ENCODE results near the gene SETBP1. TPM values are rescaled to one million over a fixed set of nuclear protein-coding genes. Genes with fewer than 3 reads are reported as not detected.

The SETBP1 gene
- total RNA-seq, 1 donor from 2014 or later, result 12.4 TPM

GRCh38 chr18:44846450-44846849, 165.8 kb downstream of the SETBP1 start:
- FAIRE-seq (no peak), DNase-seq (ENCODE audit: low read depth) (no peak)
- Mint-ChIP-seq H3K9me3 (ENCODE audit: unreplicated experiment) (no peaks in the 10 kb centered on the region), H3K4me3 (ENCODE audit: unreplicated experiment) (no peak overlapping the region), H3K36me3 (ENCODE audit: low read depth, unreplicated experiment) (peaks cover 7% of the 10 kb centered on the region), H3K27ac (ENCODE audit: unreplicated experiment) (no peak overlapping the region), H3K4me1 (ENCODE audit: low read depth, unreplicated experiment) (peaks cover 3% of the 10 kb centered on the region), H3K27me3 (ENCODE audit: low read depth, unreplicated experiment) (no peaks in the 10 kb centered on the region)
- Histone ChIP-seq H3K27me3 (ENCODE audit: insufficient read depth, low read length) (no peaks in the 10 kb centered on the region), H3K4me1 (ENCODE audit: insufficient read depth, low read length) (no peaks in the 10 kb centered on the region), H2AFZ (ENCODE audit: low read depth, low read length) (no peak overlapping the region), H3K79me2 (ENCODE audit: insufficient read depth, low read length) (no peaks in the 10 kb centered on the region), H4K20me1 (ENCODE audit: insufficient read depth, low read length) (no peaks in the 10 kb centered on the region), H3K27ac (ENCODE audit: low read depth, low read length) (no peak overlapping the region), H3K9ac (ENCODE audit: low read length) (no peak overlapping the region), H3K36me3 (ENCODE audit: insufficient read depth, low read length) (no peaks in the 10 kb centered on the region), H3K4me2 (ENCODE audit: low read length) (no peak overlapping the region), H3K4me3 (ENCODE audit: insufficient read depth, low read depth, low read length) (no peak overlapping the region), H3K9me3 (ENCODE audit: insufficient read depth, low read depth, low read length) (no peaks in the 10 kb centered on the region)
- TF ChIP-seq, protein P1, sequence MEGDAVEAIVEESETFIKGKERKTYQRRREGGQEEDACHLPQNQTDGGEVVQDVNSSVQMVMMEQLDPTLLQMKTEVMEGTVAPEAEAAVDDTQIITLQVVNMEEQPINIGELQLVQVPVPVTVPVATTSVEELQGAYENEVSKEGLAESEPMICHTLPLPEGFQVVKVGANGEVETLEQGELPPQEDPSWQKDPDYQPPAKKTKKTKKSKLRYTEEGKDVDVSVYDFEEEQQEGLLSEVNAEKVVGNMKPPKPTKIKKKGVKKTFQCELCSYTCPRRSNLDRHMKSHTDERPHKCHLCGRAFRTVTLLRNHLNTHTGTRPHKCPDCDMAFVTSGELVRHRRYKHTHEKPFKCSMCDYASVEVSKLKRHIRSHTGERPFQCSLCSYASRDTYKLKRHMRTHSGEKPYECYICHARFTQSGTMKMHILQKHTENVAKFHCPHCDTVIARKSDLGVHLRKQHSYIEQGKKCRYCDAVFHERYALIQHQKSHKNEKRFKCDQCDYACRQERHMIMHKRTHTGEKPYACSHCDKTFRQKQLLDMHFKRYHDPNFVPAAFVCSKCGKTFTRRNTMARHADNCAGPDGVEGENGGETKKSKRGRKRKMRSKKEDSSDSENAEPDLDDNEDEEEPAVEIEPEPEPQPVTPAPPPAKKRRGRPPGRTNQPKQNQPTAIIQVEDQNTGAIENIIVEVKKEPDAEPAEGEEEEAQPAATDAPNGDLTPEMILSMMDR (IDR thresholded peaks at IDR 0.05; ENCODE audit: insufficient read depth, low read depth, low read length), result no peak
- no peak for TF ChIP-seq EZH2 (IDR thresholded peaks at IDR 0.05; ENCODE audit: insufficient read depth, low read length)

DNA sequence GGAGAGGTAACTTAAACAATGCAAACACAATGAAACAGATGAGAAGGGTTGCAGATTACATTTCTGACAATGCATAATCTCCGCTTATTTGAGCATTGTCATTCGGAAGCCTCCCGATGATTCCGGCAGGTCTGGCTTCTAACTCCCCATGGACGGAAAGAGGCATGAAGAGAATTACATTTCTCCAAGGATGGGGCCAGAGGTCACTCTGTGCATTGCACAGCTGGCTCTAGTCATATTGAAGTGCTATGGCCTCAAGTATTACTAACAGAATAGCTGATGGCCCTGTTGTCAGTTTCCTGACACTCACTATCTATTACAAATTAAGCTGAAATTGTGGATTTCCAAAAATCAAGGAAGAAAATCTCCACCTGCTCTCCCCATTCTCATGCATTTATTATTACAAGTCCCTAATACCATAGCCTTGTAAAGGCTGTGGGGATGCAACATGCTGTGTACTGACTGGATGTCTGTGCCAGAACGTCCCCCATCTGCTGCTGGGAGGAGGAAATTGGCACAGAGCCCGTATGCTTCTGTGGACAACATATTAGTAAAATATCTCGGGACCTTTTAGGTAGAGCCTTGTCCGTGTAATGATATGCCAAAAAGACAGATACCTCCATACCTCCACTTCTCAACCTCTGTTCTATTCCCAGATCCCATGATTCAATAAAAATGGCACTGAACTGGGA, 168.1 kb downstream of the SETBP1 start:
- Histone ChIP-seq H3K36me3 (ENCODE audit: insufficient read depth, low read length) (no peaks in the 10 kb centered on the region), H3K27me3 (ENCODE audit: insufficient read depth, low read length) (no peaks in the 10 kb centered on the region), H3K79me2 (ENCODE audit: insufficient read depth, low read length) (no peaks in the 10 kb centered on the region), H3K9me3 (ENCODE audit: insufficient read depth, low read depth, low read length) (no peaks in the 10 kb centered on the region), H3K9ac (ENCODE audit: low read length) (no peak overlapping the region), H3K27ac (ENCODE audit: low read depth, low read length) (no peak overlapping the region), H2AFZ (ENCODE audit: low read depth, low read length) (no peak overlapping the region), H4K20me1 (ENCODE audit: insufficient read depth, low read length) (no peaks in the 10 kb centered on the region), H3K4me1 (ENCODE audit: insufficient read depth, low read length) (no peaks in the 10 kb centered on the region), H3K4me3 (ENCODE audit: insufficient read depth, low read depth, low read length) (no peak overlapping the region), H3K4me2 (ENCODE audit: low read length) (no peak overlapping the region)
- H3K27ac Mint-ChIP-seq (ENCODE audit: unreplicated experiment), result no peak overlapping the region
- H3K4me3 Mint-ChIP-seq (ENCODE audit: unreplicated experiment), result no peak overlapping the region
- no peaks in the 10 kb centered on the region for H3K27me3 Mint-ChIP-seq (ENCODE audit: low read depth, unreplicated experiment)
- no peaks in the 10 kb centered on the region for H3K9me3 Mint-ChIP-seq (ENCODE audit: unreplicated experiment)
- no peak for DNase-seq (ENCODE audit: low read depth)
- peaks cover 5% of the 10 kb centered on the region for H3K36me3 Mint-ChIP-seq (ENCODE audit: low read depth, unreplicated experiment)
- no peaks in the 10 kb centered on the region for H3K4me1 Mint-ChIP-seq (ENCODE audit: low read depth, unreplicated experiment)
- FAIRE-seq, result no peak
- no peak for TF ChIP-seq EZH2 (IDR thresholded peaks at IDR 0.05; ENCODE audit: insufficient read depth, low read length)
- TF ChIP-seq, protein P1 (IDR thresholded peaks at IDR 0.05; ENCODE audit: insufficient read depth, low read depth, low read length), result no peak

GRCh38 chr18:44849361-44849760, 168.7 kb downstream of the SETBP1 start:
- H4K20me1 ChIP-seq (ENCODE audit: insufficient read depth, low read length), result no peaks in the 10 kb centered on the region
- no peaks in the 10 kb centered on the region for H3K4me1 ChIP-seq (ENCODE audit: insufficient read depth, low read length)
- H3K9me3 ChIP-seq (ENCODE audit: insufficient read depth, low read depth, low read length), result no peaks in the 10 kb centered on the region
- H3K4me3 ChIP-seq (ENCODE audit: insufficient read depth, low read depth, low read length), result no peak overlapping the region
- no peak overlapping the region for H3K9ac ChIP-seq (ENCODE audit: low read length)
- no peaks in the 10 kb centered on the region for H3K4me1 Mint-ChIP-seq (ENCODE audit: low read depth, unreplicated experiment)
- TF ChIP-seq, protein P1 (IDR thresholded peaks at IDR 0.05; ENCODE audit: insufficient read depth, low read depth, low read length), result no peak
- no peak for TF ChIP-seq EZH2 (IDR thresholded peaks at IDR 0.05; ENCODE audit: insufficient read depth, low read length)
- no peaks in the 10 kb centered on the region for H3K36me3 ChIP-seq (ENCODE audit: insufficient read depth, low read length)
- H3K9me3 Mint-ChIP-seq (ENCODE audit: unreplicated experiment), result no peaks in the 10 kb centered on the region
- H3K36me3 Mint-ChIP-seq (ENCODE audit: low read depth, unreplicated experiment), result peaks cover 5% of the 10 kb centered on the region
- H3K27ac Mint-ChIP-seq (ENCODE audit: unreplicated experiment), result no peak overlapping the region
- no peaks in the 10 kb centered on the region for H3K27me3 ChIP-seq (ENCODE audit: insufficient read depth, low read length)
- no peaks in the 10 kb centered on the region for H3K79me2 ChIP-seq (ENCODE audit: insufficient read depth, low read length)
- no peak for DNase-seq (ENCODE audit: low read depth)
- no peak overlapping the region for H2AFZ ChIP-seq (ENCODE audit: low read depth, low read length)
- no peak overlapping the region for H3K4me3 Mint-ChIP-seq (ENCODE audit: unreplicated experiment)
- no peak for FAIRE-seq
- H3K27ac ChIP-seq (ENCODE audit: low read depth, low read length), result no peak overlapping the region
- H3K27me3 Mint-ChIP-seq (ENCODE audit: low read depth, unreplicated experiment), result no peaks in the 10 kb centered on the region
- H3K4me2 ChIP-seq (ENCODE audit: low read length), result no peak overlapping the region

All from astrocyte (in vitro differentiated cells and primary cell).